HepG2 (cell line): Measurements from ENCODE around the gene HNRNPUL2. TPM values are rescaled to one million over a fixed set of nuclear protein-coding genes. Genes with fewer than 3 reads are reported as not detected.
A peak's percentile ranks its signal among the peaks of the same experiment; 100 is the strongest.

Experiments used
- ATAC-seq: fragments of 200-7000 bp; cut with Tn5 transposase; 3 replicates; pipeline ENCODE4 v1.9.1; 2020; ENCODE audit warnings: mild to moderate bottlenecking, moderate library complexity
- BruUV-seq: library from RNA; stranded (reverse); fragments of 400-500 nt; replicated peaks from 2 replicates; lab custom pipeline; 2021; lab: Mats Ljungman, UMichigan
- CTCF ChIA-PET: fragments of 300-600 bp; formaldehyde crosslinking; extraction: SDS; loops from one replicate; lab custom pipeline; 2021; ENCODE audit warnings: low total read pairs, inconsistent platforms, low intra/inter-chr PET ratio; lab: Yijun Ruan, JAX
- POLR2A ChIA-PET: fragments of 350-600 bp; sonication (Branson Sonifier 250); formaldehyde crosslinking; loops from one replicate; lab custom pipeline; 2020; ENCODE audit warnings: antibody characterized with exemption, inconsistent platforms; lab: Yijun Ruan, JAX
- DNase-seq: peaks from one replicate; pipeline ENCODE4 v3.0.0-alpha.2; 2015; ENCODE audit warnings: low spot score
- FAIRE-seq: peaks from 3 replicates; lab custom pipeline; 2011; peaks lifted over from hg19 to GRCh38; lab: Jason Lieb, UNC
- H2AFZ ChIP-seq: one replicate; pipeline ENCODE4 v1.6.1; 2011; ENCODE audit warnings: low read length, inconsistent platforms
- H3K27ac ChIP-seq: fragments of 300-600 bp; 3 replicates; pipeline ENCODE4 v1.8.0; 2011; ENCODE audit warnings: mixed run types, mild to moderate bottlenecking, mixed read lengths, low read length, inconsistent platforms; ENCODE audit not compliant: insufficient read depth; ENCODE audit errors: extremely low read length
- H3K27me3 ChIP-seq, 2 experiments: fragments of 200-600 bp in 1 of 2; 2 replicates in 1 of 2; 3 replicates in 1 of 2; pipeline versions ENCODE4 v1.6.0 to v1.8.0; 2011; ENCODE audit warnings: low read length in 2 of 2, mild to moderate bottlenecking in 2 of 2, moderate library complexity in 2 of 2, inconsistent platforms in 1 of 2; ENCODE audit not compliant: insufficient read depth in 2 of 2, control insufficient read depth in 1 of 2
- H3K36me3 ChIP-seq, 2 experiments: fragments of 200-600 bp in 1 of 2; replicated peaks in 1 of 2; 2 replicates in 1 of 2; 3 replicates in 1 of 2; pipeline versions ENCODE4 v1.5.1 to v1.8.0; 2011; ENCODE audit warnings: low read length in 2 of 2, inconsistent platforms in 1 of 2; ENCODE audit not compliant: insufficient read depth in 2 of 2, control insufficient read depth in 1 of 2
- H3K4me1 ChIP-seq: 2 replicates; pipeline ENCODE4 v1.5.1; 2012; ENCODE audit warnings: low read length, inconsistent platforms; ENCODE audit not compliant: insufficient read depth
- H3K4me2 ChIP-seq: 2 replicates; pipeline ENCODE4 v1.6.0; 2011; ENCODE audit warnings: low read depth, low read length, inconsistent platforms
- H3K4me3 ChIP-seq, 3 experiments: fragments of 200-600 bp in 1 of 3; sonication (generic), shearing (Covaris generic) in 1 of 3; replicated peaks in 1 of 3; 2 replicates each; pipeline ENCODE4 v1.5.1; 2011 to 2016; ENCODE audit warnings: low read length in 3 of 3, inconsistent platforms in 2 of 3, low read depth in 2 of 3, mild to moderate bottlenecking in 2 of 3, control low read depth in 1 of 3, mixed read lengths in 1 of 3; ENCODE audit not compliant: insufficient read depth in 1 of 3
- H3K79me2 ChIP-seq: one replicate; pipeline ENCODE4 v1.6.1; 2011; ENCODE audit warnings: low read length, inconsistent platforms; ENCODE audit not compliant: insufficient read depth
- H3K9ac ChIP-seq: 2 replicates; pipeline ENCODE4 v1.6.0; 2011; ENCODE audit warnings: mild to moderate bottlenecking, low read depth, low read length, inconsistent platforms; ENCODE audit not compliant: insufficient read depth
- H3K9me3 ChIP-seq: 2 replicates; pipeline ENCODE4 v1.5.1; 2012; ENCODE audit warnings: mild to moderate bottlenecking, low read length
- H4K20me1 ChIP-seq: 2 replicates; pipeline ENCODE4 v1.6.0; 2011; ENCODE audit warnings: inconsistent platforms, mild to moderate bottlenecking, low read length, moderate library complexity; ENCODE audit not compliant: insufficient read depth
- AHR ChIP-seq: IDR thresholded peaks from 2 replicates; pipeline ENCODE4 v1.6.1; 2018; ENCODE audit warnings: missing genetic modification reagents, missing compliant biosample characterization
- FOXO1 ChIP-seq: sonication (generic); formaldehyde crosslinking; IDR thresholded peaks from 2 replicates; pipeline ENCODE4 v1.4.0; 2020; ENCODE audit warnings: missing genetic modification reagents
- KMT2A ChIP-seq: sonication (generic); formaldehyde crosslinking; IDR thresholded peaks from 2 replicates; pipeline ENCODE4 v1.4.0; 2020; ENCODE audit warnings: missing genetic modification reagents
- SAP130 ChIP-seq: IDR thresholded peaks from 2 replicates; pipeline ENCODE4 v1.6.1; 2016; ENCODE audit warnings: low read depth
- SMC3 ChIP-seq: IDR thresholded peaks from 2 replicates; pipeline ENCODE4 v1.6.1; 2011; ENCODE audit warnings: low read length, improper control_type of control experiment
- TEAD3 ChIP-seq: optimal IDR thresholded peaks from 2 replicates; pipeline ENCODE3; 2016; ENCODE audit warnings: borderline replicate concordance
- ZBTB38 ChIP-seq: sonication (generic); formaldehyde crosslinking; IDR thresholded peaks from 2 replicates; pipeline ENCODE4 v1.5.1; 2020; ENCODE audit warnings: mild to moderate bottlenecking, missing genetic modification reagents
- ZNF460 ChIP-seq: sonication (generic); formaldehyde crosslinking; IDR thresholded peaks from 2 replicates; pipeline ENCODE4 v1.5.1; 2020; ENCODE audit warnings: missing genetic modification reagents, mild to moderate bottlenecking, borderline replicate concordance
- ZZZ3 ChIP-seq: sonication (generic); formaldehyde crosslinking; IDR thresholded peaks from 2 replicates; pipeline ENCODE4 v1.4.0; 2020; ENCODE audit warnings: missing genetic modification reagents, mild to moderate bottlenecking, borderline replicate concordance
- WGBS: methylation state at CpG from one replicate; pipeline ENCODE4 v1.1.6; 2017; ENCODE audit warnings: low lambda C conversion rate; 5-methylcytosine and 5-hydroxymethylcytosine counted together
- in situ Hi-C: cut with HindIII; loops from 2 replicates; pipeline ENCODE4 v1.10.0; 2017; ENCODE audit warnings: low pct_unique_long_range_greater_than_20kb; ENCODE audit not compliant: extremely low pct_ligation_motif_present
- intact Hi-C: fragments of 100-400 bp; cut with micrococcal nuclease; formaldehyde crosslinking; loops from one replicate; pipeline ENCODE4 v1.10.0; 2022; ENCODE audit not compliant: unreplicated experiment
- polyA plus RNA-seq, 8 experiments: library from polyadenylated mRNA; depleted of rRNA in 3 of 8; stranded (reverse) in 7 of 8; unstranded in 1 of 8; fragments of >200 nt; fragmentation: Illumina TruSeq in 4 of 8; extraction: Trizol in 4 of 8; gene quantifications; 2 replicates each; pipeline versions ENCODE4 v1.2.1 to v1.2.3, GENCODE V29; 2011 to 2016; ENCODE audit warnings: low read depth in 4 of 8, missing spikeins in 1 of 8, mixed read lengths in 1 of 8; ENCODE audit not compliant: insufficient read depth in 1 of 8
- total RNA-seq, 5 experiments: library from RNA; depleted of rRNA; stranded (reverse); fragments of >200 nt; fragmentation: Illumina TruSeq; extraction: Trizol; gene quantifications; 2 replicates each; pipeline ENCODE4 v1.2.3, GENCODE V29; 2016; ENCODE audit warnings: low read depth in 1 of 5
- TF ChIP-seq, protein P1 (sequence below): sonication (generic); formaldehyde crosslinking; IDR thresholded peaks from 2 replicates; pipeline ENCODE4 v1.4.0; 2020; ENCODE audit warnings: missing genetic modification reagents
- TF ChIP-seq, protein P2 (sequence below): sonication (generic); formaldehyde crosslinking; IDR thresholded peaks from 2 replicates; pipeline ENCODE4 v1.5.0; 2020; ENCODE audit warnings: mild to moderate bottlenecking, missing genetic modification reagents, moderate library complexity
- TF ChIP-seq, protein P3 (sequence below): IDR thresholded peaks from 2 replicates; pipeline ENCODE4 v1.6.1; 2018; ENCODE audit warnings: missing genetic modification reagents, mild to moderate bottlenecking, missing compliant biosample characterization
- TF ChIP-seq, protein P4 (sequence below): sonication (generic); formaldehyde crosslinking; IDR thresholded peaks from 2 replicates; pipeline ENCODE4 v1.4.0; 2020; ENCODE audit warnings: missing genetic modification reagents

Gene HNRNPUL2
- total and polyA plus RNA-seq, 2 of the 13 experiments (the other 11 are each of a cell fraction or from before 2014, with no cell fraction given): 8.4 to 9.6 TPM

DNA sequence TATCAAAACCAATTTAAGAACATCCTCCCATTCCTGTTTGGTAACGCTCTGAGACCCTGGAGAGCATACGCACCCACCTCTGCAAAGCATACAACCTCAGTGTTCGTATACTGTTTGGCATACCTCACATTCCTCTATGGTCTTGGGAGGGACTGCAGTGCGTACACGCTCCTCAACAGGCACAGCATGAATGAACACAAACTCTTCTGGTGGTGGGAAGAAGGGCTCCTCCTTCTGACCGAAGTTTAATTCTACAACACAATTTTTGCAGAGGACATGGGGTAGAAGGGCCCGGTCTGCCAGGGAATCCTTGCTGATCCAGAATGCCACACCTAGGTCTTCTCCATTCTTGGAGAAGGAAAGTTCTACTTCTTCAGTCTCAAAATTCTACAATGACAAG lies 5.3 kb downstream of the HNRNPUL2 start:
- Histone ChIP-seq H3K9me3 (no peaks in the 10 kb centered on the region), H4K20me1 (peaks cover 30% of the 10 kb centered on the region), H3K36me3 (peaks cover 15 to 73% of the 10 kb centered on the region in 2 experiments), H3K4me3 (no peak overlapping the region), H2AFZ (no peak overlapping the region), H3K27me3 (no peaks in the 10 kb centered on the region; a peak in 1 of 5 replicates), H3K4me2 (no peak overlapping the region), H3K27ac (peak overlapping the region; percentile 39), H3K9ac (no peak overlapping the region), H3K79me2 (peaks cover 64% of the 10 kb centered on the region), H3K4me1 (peaks cover 37% of the 10 kb centered on the region)
- TSS peak; percentile 37 for BruUV-seq
- in situ Hi-C loops: no loop called here
- 71% methylated on average over 7 of the region's 7 CpGs for WGBS
- peak; percentile 80 for DNase-seq
- ChIA-PET CTCF (no interaction called here), POLR2A (no interaction called here)
- intact Hi-C loops: no loop called here
- ATAC-seq: peak; percentile 84
- peak; percentile 51 for FAIRE-seq
- TF ChIP-seq, protein P1, sequence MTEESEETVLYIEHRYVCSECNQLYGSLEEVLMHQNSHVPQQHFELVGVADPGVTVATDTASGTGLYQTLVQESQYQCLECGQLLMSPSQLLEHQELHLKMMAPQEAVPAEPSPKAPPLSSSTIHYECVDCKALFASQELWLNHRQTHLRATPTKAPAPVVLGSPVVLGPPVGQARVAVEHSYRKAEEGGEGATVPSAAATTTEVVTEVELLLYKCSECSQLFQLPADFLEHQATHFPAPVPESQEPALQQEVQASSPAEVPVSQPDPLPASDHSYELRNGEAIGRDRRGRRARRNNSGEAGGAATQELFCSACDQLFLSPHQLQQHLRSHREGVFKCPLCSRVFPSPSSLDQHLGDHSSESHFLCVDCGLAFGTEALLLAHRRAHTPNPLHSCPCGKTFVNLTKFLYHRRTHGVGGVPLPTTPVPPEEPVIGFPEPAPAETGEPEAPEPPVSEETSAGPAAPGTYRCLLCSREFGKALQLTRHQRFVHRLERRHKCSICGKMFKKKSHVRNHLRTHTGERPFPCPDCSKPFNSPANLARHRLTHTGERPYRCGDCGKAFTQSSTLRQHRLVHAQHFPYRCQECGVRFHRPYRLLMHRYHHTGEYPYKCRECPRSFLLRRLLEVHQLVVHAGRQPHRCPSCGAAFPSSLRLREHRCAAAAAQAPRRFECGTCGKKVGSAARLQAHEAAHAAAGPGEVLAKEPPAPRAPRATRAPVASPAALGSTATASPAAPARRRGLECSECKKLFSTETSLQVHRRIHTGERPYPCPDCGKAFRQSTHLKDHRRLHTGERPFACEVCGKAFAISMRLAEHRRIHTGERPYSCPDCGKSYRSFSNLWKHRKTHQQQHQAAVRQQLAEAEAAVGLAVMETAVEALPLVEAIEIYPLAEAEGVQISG (CRISPR knock-in tag): peak; percentile 61; the same call in 1 of the 2 replicates
- TF ChIP-seq, protein P2, sequence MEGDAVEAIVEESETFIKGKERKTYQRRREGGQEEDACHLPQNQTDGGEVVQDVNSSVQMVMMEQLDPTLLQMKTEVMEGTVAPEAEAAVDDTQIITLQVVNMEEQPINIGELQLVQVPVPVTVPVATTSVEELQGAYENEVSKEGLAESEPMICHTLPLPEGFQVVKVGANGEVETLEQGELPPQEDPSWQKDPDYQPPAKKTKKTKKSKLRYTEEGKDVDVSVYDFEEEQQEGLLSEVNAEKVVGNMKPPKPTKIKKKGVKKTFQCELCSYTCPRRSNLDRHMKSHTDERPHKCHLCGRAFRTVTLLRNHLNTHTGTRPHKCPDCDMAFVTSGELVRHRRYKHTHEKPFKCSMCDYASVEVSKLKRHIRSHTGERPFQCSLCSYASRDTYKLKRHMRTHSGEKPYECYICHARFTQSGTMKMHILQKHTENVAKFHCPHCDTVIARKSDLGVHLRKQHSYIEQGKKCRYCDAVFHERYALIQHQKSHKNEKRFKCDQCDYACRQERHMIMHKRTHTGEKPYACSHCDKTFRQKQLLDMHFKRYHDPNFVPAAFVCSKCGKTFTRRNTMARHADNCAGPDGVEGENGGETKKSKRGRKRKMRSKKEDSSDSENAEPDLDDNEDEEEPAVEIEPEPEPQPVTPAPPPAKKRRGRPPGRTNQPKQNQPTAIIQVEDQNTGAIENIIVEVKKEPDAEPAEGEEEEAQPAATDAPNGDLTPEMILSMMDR (CRISPR knock-in tag): peak; percentile 59
- TF ChIP-seq TEAD3 (peak; percentile 93), SAP130 (CRISPR knock-in tag) (peak; percentile 41; the same call in 1 of the 2 replicates), AHR (CRISPR knock-in tag) (no peak), ZBTB38 (CRISPR knock-in tag) (peak; percentile 74), SMC3 (peak; percentile 9; the same call in 1 of the 2 replicates), FOXO1 (CRISPR knock-in tag) (0 out of 2 replicates have a peak, but pooled peaks have one; percentile 18), ZZZ3 (CRISPR knock-in tag) (no peak), KMT2A (CRISPR knock-in tag) (0 out of 2 replicates have a peak, but pooled peaks have one; percentile 29), ZNF460 (CRISPR knock-in tag) (no peak)
- TF ChIP-seq, protein P3, sequence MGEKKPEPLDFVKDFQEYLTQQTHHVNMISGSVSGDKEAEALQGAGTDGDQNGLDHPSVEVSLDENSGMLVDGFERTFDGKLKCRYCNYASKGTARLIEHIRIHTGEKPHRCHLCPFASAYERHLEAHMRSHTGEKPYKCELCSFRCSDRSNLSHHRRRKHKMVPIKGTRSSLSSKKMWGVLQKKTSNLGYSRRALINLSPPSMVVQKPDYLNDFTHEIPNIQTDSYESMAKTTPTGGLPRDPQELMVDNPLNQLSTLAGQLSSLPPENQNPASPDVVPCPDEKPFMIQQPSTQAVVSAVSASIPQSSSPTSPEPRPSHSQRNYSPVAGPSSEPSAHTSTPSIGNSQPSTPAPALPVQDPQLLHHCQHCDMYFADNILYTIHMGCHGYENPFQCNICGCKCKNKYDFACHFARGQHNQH (CRISPR knock-in tag): no peak
- TF ChIP-seq, protein P4, sequence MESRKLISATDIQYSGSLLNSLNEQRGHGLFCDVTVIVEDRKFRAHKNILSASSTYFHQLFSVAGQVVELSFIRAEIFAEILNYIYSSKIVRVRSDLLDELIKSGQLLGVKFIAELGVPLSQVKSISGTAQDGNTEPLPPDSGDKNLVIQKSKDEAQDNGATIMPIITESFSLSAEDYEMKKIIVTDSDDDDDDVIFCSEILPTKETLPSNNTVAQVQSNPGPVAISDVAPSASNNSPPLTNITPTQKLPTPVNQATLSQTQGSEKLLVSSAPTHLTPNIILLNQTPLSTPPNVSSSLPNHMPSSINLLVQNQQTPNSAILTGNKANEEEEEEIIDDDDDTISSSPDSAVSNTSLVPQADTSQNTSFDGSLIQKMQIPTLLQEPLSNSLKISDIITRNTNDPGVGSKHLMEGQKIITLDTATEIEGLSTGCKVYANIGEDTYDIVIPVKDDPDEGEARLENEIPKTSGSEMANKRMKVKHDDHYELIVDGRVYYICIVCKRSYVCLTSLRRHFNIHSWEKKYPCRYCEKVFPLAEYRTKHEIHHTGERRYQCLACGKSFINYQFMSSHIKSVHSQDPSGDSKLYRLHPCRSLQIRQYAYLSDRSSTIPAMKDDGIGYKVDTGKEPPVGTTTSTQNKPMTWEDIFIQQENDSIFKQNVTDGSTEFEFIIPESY: peak; percentile 100
